CD4-positive, alpha-beta T cell treated with Interleukin-2 at 100 ng/mL for 4 hours (primary cell): ENCODE results near the gene PPM1D.
"Not testable (repeated sequence)": the region's sequence is repeated elsewhere in the genome, so short reads cannot be mapped to it uniquely, and the experiment has no call there.

ENCODE experiments used
- DNase-seq: peaks from one replicate; pipeline ENCODE4 v3.0.0-alpha.2; 2020; ENCODE audit warnings: low spot score

The PPM1D gene

GRCh38 chr17:60599620-60600489 lies at the start of gene PPM1D:
Gene PPM1D, plus strand, starts transcription at chr17:60600193. Its CDS starts 222 bp downstream, at chr17:60600415.
- DNase-seq: peak; percentile 97

- not testable (repeated sequence) for DNase-seq
These were observed 47.7 kb upstream of the PPM1D start for GRCh38 chr17:60552255-60552654.

GRCh38 chr17:60554377-60554788 lies 45.6 kb upstream of the PPM1D start:
- no peak for DNase-seq

GRCh38 chr17:60555786-60556185 lies 44.2 kb upstream of the PPM1D start:
- DNase-seq: no peak

GRCh38 chr17:60557805-60558204 lies 42.2 kb upstream of the PPM1D start:
- no peak for DNase-seq

GRCh38 chr17:60559659-60559994 lies 40.4 kb upstream of the PPM1D start:
- DNase-seq: no peak

GRCh38 chr17:60559995-60560859 lies 39.8 kb upstream of the PPM1D start:
- no peak for DNase-seq

GRCh38 chr17:60560860-60561257 lies 39.1 kb upstream of the PPM1D start:
- DNase-seq: no peak

GRCh38 chr17:60562421-60562820 lies 37.6 kb upstream of the PPM1D start:
- no peak for DNase-seq

- no peak for DNase-seq
These were observed 36.2 kb upstream of the PPM1D start for GRCh38 chr17:60563743-60564142.

GRCh38 chr17:60565233-60565632 lies 34.8 kb upstream of the PPM1D start:
- no peak for DNase-seq

- DNase-seq: no peak
These were observed 26.5 kb upstream of the PPM1D start for GRCh38 chr17:60573236-60574051.

GRCh38 chr17:60577147-60577915 lies 22.7 kb upstream of the PPM1D start:
- no peak for DNase-seq

- no peak for DNase-seq
These were observed 20.9 kb upstream of the PPM1D start for GRCh38 chr17:60579090-60579489.

GRCh38 chr17:60579551-60579950 lies 20.4 kb upstream of the PPM1D start:
- DNase-seq: no peak

GRCh38 chr17:60583008-60583407 lies 17.0 kb upstream of the PPM1D start:
- no peak for DNase-seq

- DNase-seq: no peak
These were observed 14.1 kb upstream of the PPM1D start for GRCh38 chr17:60585887-60586286.

GRCh38 chr17:60586288-60586974 lies 13.6 kb upstream of the PPM1D start:
- DNase-seq: no peak

GRCh38 chr17:60590070-60590469 lies 9.9 kb upstream of the PPM1D start:
- DNase-seq: no peak

GRCh38 chr17:60592750-60593149 lies 7.2 kb upstream of the PPM1D start:
- no peak for DNase-seq
